Iris pigment epithelial cell (primary cell): Measurements from ENCODE around the gene DVL1.

Experiments
- DNase-seq: peaks from one replicate; pipeline ENCODE4 v3.0.0-alpha.2; 2011; ENCODE audit warnings: low read depth

DVL1 gene

GRCh38 chr1:1355416-1355815, 6.2 kb upstream of the DVL1 start:
- DNase-seq, result peak; percentile 63

DNA sequence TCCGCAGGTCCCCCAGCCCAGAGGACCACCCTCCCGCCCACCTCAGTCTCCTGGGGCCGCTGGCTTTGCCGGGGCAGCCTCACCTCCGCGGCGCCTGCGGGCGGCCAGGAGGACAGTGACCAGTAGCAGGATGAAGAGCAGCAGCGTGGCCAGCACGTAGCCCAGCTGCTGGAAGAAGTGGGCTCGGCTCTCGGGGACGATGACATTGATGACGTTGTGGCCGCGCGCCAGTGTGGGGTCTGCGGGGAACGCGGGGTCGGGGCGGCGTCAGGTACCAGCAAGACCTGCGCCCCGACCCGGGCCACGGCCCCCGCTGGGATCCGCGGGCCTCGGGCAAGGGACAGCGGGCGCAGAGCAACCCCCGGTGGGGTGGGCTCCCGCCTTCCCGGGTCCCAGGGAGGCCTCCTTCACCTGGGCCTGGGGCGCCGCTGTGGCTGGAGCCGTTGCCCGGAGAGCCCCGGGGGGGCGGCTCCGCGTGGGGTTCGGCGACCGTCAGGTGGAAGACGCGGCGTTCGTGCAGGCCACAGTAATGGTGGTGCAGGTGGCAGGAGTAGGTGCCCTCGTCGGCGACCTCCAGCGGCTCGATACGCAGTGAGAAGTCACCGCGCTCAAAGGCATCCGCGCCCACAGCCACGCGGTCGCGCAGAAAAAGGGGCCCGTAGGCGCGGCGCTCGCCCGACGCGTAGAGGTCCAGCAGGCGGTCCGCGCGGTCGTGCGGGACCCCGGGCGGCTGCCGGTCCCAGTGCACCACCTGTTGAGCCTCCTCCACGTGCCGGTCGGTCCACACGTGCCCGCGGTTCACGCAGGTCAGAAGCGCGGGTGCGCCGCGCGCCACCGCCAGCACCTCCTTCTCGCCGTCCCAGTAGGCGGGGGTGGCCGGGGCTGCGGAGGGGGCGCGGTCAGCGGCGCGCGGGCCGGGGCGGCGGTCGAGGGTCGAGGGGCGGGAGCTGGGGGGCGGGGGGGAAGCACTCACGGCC, 5.3 kb upstream of the DVL1 start:
- no peak for DNase-seq

GRCh38 chr1:1353389-1354151, 4.4 kb upstream of the DVL1 start:
- no peak for DNase-seq

- no peak for DNase-seq
Measured at GRCh38 chr1:1352786-1353388, 3.7 kb upstream of the DVL1 start.

DNA sequence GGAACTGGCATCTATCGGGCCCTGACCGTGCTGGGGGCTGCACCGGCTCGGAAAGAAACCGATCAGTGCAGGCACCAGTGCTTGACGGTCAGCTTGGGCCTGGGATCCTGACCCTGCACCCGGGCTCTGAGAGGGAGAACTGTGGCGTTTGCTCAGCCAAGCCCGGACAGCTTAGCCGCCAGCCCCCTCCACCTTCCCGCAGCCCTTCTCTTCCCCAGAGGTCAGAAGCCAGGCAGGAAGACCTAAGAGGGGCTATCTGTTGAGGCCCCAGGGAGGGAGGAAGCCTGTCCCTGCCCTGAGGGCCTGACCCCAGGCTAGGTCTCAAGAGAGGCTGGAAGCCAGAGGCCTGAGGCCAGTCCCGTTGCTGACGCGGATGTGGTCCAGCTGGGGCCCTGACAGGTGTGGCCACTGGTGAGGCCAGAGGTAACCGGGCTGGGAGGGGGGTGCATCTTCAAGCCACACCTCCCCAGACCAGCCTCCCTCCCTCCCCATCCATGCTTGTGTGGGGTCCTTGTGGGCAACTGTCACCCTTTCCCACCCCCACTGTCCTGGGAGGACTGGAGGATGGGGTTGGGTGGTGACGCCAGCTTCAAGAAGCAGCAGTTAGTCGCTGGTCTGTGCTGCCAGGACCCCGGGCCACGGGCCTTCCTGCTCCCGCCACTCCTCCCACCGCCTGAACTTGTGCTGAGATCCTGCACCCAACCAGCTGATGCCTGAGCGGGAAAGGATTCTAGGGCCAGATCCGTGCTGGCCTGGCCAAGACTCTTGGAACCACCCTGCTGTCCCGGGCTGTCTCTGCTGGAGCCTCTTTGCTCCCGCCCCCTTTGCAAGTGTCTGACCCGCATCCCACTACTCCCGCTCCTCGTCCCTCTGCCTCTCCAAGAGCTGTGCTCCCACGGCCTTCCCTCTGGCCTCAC, 2.6 kb upstream of the DVL1 start:
- no peak for DNase-seq

GRCh38 chr1:1348420-1349255, 580 bp downstream of the DVL1 start:
- DNase-seq, result peak; percentile 61

- DNase-seq, result no peak
Measured at GRCh38 chr1:1347663-1348419, 1.4 kb downstream of the DVL1 start.

GRCh38 chr1:1347026-1347595, 2.1 kb downstream of the DVL1 start:
- no peak for DNase-seq

DNA sequence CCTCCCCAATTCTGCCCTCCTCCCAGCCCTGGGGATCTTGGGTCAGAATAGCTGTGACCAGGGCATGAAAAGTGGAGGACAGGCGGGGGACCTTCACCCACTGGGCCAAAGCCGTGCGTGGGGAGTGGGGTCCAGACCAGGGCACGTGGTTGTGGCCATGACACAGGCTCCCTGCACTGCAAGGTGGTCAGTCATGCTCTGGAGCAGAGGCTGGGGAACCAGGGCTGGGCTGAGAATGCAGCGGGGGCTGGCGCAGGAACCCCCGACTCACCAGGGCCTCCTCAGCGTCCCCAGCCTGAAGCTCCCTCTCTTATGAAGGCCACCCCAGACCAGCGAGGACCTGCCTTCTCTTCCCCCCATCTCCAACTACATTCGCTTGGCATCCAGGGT, 2.7 kb downstream of the DVL1 start:
- no peak for DNase-seq

DNA sequence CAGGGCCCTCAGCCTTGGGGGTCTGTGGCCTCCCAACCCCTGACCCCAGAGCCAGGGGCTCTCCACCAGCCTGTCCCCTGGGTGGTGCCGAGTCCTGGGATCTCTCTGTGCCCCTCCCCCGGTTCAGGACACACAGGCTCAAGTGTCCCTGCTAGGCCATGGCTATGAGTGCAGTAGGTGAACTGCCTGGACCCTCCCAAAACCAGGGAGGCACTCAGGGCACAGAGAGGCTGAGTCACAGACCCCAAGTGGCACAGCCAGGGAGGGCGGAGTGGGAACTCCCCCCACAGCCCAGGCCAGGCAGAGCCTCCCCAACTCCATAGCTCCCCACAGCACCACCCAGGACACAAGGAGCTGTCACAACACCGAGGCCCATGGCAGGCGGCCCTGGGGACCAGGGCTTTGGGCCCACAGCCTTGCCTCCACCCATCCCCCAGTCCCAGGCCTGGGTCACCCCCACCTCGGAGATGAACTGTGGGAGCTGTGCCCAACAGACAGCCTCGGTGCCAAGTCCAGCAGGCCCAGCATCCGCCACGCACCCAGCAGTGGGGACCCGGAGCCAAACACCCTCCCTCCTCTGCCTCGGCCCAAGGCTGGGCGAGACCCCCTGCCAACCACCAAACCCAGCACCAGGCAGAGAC, 3.2 kb downstream of the DVL1 start:
- DNase-seq, result no peak

DNA sequence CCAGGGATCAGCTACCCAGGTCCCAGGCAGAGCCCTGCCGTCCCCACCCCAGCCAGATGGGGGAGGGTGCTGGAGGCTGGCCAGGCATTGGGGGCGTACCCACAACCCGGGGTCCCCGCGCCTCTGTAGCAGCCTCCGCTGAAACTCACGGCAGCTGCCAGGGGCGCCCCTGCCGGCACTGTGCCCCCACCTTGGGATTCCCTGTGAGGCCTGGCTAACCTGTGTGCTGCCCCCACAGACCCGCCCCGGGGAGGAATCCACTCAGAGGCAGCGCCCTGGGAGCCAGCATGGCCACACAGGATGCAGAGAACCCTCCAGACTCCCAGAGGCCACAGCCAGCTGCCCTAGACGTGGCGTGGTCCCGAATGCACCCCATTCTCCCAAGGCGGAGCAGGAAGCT, 3.8 kb downstream of the DVL1 start:
- DNase-seq, result no peak

- peak; percentile 85 for DNase-seq
Measured at GRCh38 chr1:1344655-1345361, 4.4 kb downstream of the DVL1 start.

DNA sequence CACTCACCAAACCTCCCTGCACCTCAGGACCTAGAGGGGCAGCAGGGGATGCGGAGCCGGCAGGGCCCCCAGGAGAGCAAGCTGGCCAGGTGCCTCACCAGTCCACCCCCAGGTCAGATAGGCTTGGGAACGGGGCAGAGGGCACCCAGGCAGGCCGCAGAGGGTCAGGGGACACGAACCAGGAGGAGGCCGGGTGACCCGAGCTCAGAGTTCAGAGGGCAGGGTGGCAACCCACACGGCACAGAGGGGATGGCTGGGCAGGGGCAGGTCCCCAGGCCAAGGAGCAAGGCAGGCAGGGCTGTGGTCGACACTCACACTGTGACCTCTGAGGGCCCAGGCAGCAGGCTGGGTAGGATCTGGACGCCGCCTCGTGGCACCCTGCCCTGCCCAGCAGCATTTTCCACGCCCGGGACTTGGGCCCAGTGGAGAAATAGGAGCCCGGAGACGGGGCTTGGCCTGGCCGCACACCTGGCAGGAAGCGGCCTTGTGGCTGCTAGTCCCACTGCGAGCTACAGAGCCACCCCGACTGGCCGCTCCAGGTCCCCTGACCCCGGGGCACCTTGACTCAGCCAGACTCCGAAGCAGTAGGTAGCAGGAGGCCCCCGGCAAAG, 5.3 kb downstream of the DVL1 start:
- DNase-seq, result no peak

DNA sequence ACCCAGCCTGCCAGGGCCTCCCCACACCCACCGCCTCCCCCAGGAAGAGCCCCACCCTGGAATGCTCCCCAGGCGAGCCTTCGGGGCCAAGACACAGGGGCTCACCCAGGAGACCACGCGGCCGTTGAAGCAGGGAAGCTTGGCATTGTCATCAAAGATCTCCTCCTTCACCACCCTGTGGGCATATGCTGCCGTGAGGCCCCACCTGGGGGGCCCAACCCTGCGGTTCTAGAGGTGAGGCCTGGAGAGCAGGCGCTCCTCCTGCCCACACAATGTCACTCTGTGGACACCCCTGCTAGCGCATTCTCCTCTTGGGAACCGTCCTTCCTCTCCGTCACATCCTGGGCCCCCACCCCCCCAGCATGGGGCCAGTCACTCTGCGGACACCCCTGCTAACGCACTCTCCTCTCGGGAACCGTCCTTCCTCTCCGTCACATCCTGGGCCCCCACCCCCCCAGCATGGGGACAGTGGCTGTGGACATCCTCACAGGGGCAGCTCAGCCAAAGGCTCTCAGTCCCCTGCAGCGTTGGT, 6.6 kb downstream of the DVL1 start:
- DNase-seq, result no peak

GRCh38 chr1:1342061-1342562, 7.1 kb downstream of the DVL1 start:
- DNase-seq, result no peak

DNA sequence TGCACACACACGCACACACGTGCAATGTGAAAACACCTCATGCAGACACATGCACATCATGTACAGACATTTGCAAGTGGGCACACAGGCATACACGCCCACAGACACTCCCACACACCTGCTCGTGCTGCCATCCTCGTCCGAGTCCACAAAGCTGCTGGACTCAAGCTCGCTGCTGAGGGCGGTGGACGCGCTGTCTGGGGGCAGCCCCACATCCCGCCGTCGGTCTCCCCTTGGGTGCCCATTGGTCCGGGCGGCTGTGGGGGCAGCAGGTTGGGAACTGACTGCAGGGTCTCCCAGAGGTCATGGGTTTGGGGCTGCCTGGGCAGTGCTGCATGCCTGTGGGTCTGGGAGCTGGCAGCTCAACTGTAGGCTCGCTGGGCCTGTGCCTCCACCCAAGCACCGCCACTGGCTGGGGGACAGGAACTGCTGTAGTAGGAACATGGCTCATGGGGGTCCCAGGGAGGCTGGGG, 7.6 kb downstream of the DVL1 start:
- DNase-seq, result no peak

GRCh38 chr1:1340791-1341548, 8.2 kb downstream of the DVL1 start:
- DNase-seq, result no peak
